Renal cortex interstitium (tissue), 11 donors: ENCODE measurements around the gene ELMO1. TPM values are rescaled to one million over a fixed set of nuclear protein-coding genes. Genes with fewer than 3 reads are reported as not detected.

Experiments used
- DNase-seq, 11 donors: peaks; one replicate each; pipeline ENCODE4 v3.0.0-alpha.2; 2013; ENCODE audit warnings: low read depth in 9 of 11, low spot score in 4 of 11; ENCODE audit errors: extremely low read depth in 1 of 11
- polyA plus RNA-seq, 3 donors: library from polyadenylated mRNA; unstranded; fragments of 120-200 nt; gene quantifications; one replicate each; pipeline ENCODE4 v1.2.1, GENCODE V29; 2013; ENCODE audit not compliant: insufficient read length in 3 of 3

Gene ELMO1
- polyA plus RNA-seq, 3 donors, result 9.0 to 11.8 (median 10.9) TPM

- DNase-seq, result no peak
Measured at GRCh38 chr7:36955456-36956129, 493.1 kb downstream of the ELMO1 start.

- DNase-seq, result no peak
Measured at GRCh38 chr7:36951257-36951697, 497.4 kb downstream of the ELMO1 start.

DNA sequence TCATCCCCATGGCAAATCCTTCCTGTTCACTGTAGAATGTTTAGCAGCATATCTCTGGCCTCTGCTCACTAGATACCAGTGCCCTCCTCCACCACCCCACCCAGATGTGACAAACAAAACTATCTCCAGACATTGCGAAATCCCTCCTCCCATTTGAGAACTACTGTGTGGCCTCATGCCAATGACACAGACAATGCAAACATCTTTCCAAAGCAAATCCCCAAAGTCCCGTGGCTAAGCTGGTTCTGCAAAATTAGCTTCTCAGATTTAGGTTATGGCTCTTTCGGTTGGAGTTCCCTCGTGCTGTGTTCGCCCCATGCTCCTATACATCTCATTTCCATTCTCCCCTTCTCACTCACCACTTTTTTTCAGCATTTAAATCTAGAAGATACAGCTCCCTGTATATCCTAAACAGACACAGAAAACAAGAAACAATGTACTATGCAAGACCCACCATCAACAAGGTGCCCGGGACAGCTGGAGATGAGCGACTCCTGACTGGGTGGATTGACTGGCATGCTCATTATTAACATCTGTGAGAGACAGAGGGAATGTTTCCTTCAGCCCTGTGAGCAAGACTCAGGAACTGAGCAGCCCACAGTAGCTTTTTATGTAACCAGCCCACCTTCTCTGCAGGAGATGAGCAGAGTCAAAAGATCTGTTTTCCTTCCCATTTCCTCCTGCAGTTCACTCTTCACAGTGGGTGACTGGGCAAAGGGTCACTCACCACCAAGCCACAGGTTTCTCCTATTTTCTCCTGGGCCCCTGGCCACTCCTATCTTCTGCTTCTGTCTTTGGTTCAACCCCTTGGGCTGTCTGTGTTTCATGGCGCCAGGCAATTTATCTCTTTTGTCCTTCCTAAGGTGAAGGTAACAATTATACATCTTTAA lies 498.7 kb downstream of the ELMO1 start:
- no peak for DNase-seq

DNA sequence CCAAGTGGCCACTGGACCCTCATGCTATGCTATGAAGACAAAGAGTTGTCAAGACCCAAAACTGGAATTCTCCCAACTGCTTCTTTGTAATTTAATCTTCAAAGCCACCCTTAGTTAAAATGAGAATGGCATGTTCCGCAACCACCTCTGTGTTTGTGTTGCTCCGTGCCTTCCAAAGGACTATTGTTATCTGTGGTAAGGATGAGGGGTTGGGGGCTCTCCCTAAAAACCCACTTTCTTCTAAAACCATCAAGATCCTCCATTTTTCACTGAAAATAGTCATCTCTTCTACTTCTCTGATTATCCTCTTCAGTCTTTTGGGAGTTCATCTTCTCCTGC lies 502.3 kb downstream of the ELMO1 start:
- DNase-seq, result no peak

DNA sequence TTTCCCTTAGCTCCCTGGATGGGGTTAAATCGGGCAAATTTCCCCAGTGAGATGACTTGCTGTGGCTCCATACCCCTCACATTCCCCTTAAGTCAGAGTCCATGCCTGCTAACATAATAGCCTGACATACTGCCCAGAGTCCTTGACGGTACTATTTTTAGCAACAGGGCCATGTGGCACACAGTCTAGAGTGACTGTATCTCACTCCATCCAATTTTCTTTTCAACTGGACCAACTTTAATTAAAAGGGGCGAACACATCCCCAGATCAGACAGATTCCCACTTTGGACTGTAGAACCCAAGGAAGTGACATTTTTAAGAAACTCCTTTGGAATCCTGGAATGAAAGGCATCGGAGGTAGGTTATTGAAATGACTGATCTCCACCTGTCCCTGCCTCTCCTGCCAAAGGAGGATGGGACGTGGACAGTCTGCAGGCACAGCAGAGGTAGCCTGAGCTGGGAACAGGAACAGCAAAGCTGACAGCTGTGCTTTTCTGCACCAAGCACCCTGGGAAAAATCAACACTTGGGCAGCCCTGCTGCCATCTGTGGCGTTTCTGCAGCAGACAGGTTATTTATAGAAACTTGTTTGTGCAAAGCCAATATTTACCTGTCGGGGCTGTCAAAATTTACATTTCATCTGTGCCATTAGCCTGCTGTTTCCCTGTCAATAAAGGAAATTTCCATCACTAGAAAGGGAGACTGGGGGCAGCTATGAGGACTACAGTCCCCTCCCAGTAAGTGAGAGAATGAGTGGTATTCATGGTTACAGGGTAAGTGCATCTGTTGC lies 502.9 kb downstream of the ELMO1 start:
- no peak for DNase-seq

DNA sequence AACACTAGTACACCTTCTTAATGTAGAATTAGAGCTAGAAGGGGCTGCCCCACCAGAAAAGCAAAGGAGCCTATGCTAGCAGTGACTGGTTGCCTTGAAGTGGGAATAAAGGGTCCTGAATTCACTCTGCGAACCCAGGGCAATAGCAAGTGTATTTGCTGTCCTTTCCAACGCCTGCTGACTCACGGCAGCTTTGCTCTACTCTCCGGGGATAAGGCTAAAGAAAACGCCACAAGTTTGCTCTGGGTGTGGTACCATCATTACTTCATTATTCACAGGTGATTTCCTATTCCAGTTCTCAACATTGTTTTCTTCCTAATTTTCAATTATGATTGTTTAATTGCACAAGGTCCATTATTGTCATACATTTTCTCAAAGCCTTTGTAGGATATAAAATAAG lies 503.8 kb downstream of the ELMO1 start:
- DNase-seq, result no peak

GRCh38 chr7:36943591-36944435 lies 504.9 kb downstream of the ELMO1 start:
- no peak for DNase-seq

DNA sequence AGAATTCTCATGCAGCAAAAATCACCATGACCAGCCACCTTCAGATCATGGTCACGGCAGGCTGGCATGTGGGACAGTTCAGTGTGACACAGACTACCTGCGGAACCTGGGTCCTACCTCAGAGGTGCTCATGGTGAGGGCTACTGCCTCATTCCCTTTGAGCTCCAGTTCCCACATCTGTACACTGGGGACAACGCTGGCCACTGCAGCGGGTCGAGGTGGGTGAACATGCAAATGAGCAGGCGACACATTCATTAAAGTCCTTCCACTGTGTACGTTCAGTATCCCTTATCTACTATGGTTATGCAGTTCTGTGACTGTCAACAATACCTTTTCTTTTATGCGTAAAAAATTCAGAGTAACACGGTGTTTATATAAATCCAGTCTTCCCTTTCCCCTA lies 505.7 kb downstream of the ELMO1 start:
- no peak for DNase-seq

DNA sequence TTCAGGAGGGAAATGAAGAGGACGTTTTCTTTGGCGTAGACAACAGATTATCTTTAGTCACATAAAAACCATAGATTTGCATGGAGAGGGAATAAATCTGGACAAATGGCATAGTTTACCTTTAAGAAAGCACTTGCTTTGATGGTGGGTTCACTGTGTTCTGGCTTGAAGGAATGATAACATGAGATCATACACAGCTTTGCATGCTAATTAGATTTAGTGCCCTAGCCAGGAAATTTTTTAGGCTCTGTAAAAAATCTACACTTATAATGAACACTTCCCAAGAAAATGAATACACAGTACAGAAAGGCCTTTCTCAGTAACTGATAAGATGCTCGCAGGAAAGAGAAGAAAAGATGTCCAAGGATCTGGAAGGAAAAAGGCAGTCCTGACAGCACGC lies 506.1 kb downstream of the ELMO1 start:
- DNase-seq, result no peak

GRCh38 chr7:36942025-36942424 lies 506.6 kb downstream of the ELMO1 start:
- no peak for DNase-seq

DNA sequence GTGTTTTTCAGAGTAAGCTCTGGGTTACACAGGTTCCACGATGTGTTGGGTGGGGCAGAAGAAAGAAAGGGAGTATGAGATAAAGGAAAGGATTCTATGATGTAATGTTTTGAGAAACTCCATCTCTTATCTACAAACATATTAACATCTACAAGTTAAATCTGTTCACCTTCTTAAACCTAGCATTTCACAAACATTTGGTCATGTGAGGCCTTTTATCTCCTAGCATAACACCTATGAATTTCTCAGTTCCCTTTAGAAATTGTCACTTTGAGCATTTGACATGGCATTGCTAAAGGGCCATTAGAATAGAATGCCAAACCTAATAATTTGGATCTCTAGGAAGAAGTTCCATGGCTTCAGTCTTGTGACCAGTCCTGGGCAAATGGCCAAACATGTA lies 507.3 kb downstream of the ELMO1 start:
- DNase-seq, result no peak

GRCh38 chr7:36939816-36940215 lies 508.8 kb downstream of the ELMO1 start:
- DNase-seq, result no peak

DNA sequence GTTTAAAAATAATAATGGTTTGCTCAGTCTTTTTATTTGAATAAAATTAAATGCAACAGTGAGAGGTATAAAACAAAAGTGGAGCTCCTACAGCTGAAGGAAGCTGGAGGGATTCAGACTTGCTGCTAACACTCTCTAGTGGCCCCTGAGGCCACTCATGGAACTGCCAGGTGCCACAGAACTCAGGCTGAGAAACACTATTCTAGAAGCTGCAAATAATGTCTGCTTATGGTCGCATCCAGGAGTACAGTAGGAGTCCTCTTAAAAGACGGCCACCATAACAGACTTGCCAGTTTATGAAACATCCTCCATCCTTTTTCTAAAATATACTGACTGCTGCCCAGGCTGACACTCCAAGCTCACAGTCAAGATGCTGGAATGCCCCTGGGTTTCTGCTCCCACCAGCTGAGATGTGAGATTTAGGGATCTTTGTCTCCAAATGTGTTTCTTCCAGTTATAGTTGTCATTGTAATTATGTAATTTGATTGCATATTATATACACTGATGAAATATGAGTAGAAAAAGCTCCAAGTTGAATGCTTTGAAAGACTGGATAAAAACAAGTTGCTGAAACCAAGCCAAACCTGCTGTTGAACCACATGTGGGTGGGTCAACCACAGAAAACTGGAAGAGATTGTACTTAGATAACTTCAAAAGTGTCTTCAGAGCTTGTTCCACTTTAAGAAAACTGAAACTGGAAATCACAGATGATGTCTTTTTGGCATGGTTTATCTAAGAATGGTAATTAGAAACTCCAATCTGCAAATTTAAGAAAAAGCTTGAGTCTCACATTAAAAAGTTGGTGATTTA lies 510.7 kb downstream of the ELMO1 start:
- no peak for DNase-seq

GRCh38 chr7:36931892-36932291 lies 516.8 kb downstream of the ELMO1 start:
- no peak for DNase-seq

DNA sequence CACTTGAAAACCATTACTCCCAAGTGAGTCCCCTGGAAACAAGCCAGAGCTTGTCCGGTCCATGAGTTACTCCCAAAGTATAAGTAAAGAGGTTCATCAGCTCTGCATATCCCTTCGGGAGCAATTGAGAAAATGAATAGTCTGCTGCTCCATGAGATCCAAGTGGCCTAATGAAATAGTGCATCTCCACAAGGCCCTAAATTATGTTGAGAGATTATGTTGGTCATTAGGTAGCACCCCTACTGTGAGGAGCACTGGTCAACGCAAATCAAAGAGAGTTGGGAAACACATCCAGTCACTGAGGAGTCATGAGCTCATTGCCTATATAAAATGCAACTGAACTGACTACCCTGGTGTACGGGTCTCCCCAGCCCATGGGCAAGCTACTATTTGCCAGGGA lies 518.9 kb downstream of the ELMO1 start:
- DNase-seq, result no peak

- no peak for DNase-seq
Measured at GRCh38 chr7:36928718-36929117, 519.9 kb downstream of the ELMO1 start.

GRCh38 chr7:36928311-36928710 lies 520.4 kb downstream of the ELMO1 start:
- DNase-seq, result no peak

GRCh38 chr7:36925691-36926090 lies 523.0 kb downstream of the ELMO1 start:
- DNase-seq, result no peak
